ENCODE results near the gene GOLGA7B.

DNA sequence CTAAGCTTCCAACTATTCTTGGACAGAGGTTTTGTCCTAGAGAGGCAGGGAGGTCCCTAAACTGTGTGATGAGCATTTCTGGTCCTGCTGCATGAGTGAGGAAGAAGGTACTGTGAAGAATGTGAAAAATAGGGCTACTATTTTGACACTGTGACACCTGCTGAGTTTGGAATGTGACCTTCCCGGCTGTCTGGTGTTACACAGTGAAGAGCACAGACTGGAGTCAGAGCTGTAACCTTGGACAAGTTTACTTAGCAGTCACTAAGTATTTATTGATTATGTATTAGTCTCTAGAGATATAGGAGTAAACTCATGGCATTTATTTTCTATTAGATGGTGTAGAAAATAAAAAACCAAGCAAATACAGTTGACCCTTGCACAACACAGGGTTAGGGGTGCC lies 12.3 kb downstream of the GOLGA7B start:
- TF ChIP-seq, protein P1, sequence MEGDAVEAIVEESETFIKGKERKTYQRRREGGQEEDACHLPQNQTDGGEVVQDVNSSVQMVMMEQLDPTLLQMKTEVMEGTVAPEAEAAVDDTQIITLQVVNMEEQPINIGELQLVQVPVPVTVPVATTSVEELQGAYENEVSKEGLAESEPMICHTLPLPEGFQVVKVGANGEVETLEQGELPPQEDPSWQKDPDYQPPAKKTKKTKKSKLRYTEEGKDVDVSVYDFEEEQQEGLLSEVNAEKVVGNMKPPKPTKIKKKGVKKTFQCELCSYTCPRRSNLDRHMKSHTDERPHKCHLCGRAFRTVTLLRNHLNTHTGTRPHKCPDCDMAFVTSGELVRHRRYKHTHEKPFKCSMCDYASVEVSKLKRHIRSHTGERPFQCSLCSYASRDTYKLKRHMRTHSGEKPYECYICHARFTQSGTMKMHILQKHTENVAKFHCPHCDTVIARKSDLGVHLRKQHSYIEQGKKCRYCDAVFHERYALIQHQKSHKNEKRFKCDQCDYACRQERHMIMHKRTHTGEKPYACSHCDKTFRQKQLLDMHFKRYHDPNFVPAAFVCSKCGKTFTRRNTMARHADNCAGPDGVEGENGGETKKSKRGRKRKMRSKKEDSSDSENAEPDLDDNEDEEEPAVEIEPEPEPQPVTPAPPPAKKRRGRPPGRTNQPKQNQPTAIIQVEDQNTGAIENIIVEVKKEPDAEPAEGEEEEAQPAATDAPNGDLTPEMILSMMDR (IDR thresholded peaks at IDR 0.05; ENCODE audit: insufficient read depth, low read length): no peak
- TF ChIP-seq POLR2AphosphoS5 (IDR thresholded peaks at IDR 0.05; ENCODE audit: low read depth): no peak

Measured in HL-60 (cell line).